ENCODE results near the gene CCNH. TPM values are rescaled to one million over a fixed set of nuclear protein-coding genes. Genes with fewer than 3 reads are reported as not detected.

Gene CCNH
- total and polyA plus RNA-seq, 3 experiments from 2014 or later = 51.4 to 62.2 (median 57.5) TPM

DNA sequence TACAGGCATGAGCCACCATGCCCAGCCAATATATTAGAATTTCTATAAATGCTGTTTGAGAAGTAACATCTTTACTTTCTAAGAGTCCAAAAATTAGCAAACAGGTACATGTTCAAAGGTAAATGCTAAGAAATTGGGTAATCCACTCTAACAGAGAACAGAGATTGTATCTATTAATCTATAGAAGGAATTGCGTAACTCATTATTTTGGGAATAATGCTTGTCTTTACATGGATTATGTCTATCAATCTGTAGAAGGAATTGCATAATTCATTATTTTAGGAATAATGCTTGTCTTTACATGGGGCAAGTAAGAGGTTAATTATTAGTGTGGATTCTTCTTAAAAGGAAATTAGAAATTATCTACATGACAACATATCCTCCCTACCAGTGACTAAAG, 30.5 kb downstream of the CCNH start:
- H3K9me3 ChIP-seq (ENCODE audit: low read length) = no peaks in the 10 kb centered on the region
- no peaks in the 10 kb centered on the region for H3K4me1 ChIP-seq (ENCODE audit: insufficient read depth, low read length)
- peaks cover 0 to 73% (median 15%) of the 10 kb centered on the region in 3 donors for H3K36me3 Mint-ChIP-seq
- no peaks in the 10 kb centered on the region for H3K9me3 Mint-ChIP-seq
- H3K36me3 ChIP-seq (ENCODE audit: insufficient read depth, low read length) = peaks cover 33% of the 10 kb centered on the region
- H3K27me3 Mint-ChIP-seq = no peaks in the 10 kb centered on the region
- CTCF ChIA-PET = no interaction called here
- DNase-seq = no peak
- no peak overlapping the region for H3K27ac ChIP-seq (ENCODE audit: low read depth, low read length)
- H3K27ac Mint-ChIP-seq = no peak overlapping the region
- POLR2A ChIA-PET = no interaction called here
- H3K4me1 Mint-ChIP-seq = peaks cover 7 to 34% (median 21%) of the 10 kb centered on the region in 3 donors
- H3K4me3 ChIP-seq (ENCODE audit: low read length) = no peak overlapping the region
- H3K4me3 Mint-ChIP-seq = no peak overlapping the region
- H3K27me3 ChIP-seq (ENCODE audit: insufficient read depth, low read length, poor library complexity, severe bottlenecking) = no peaks in the 10 kb centered on the region

- H3K36me3 ChIP-seq (ENCODE audit: insufficient read depth, low read length) = peaks cover 6% of the 10 kb centered on the region
- Mint-ChIP-seq H3K4me1 (peaks cover 5 to 30% (median 17%) of the 10 kb centered on the region in 3 donors), H3K36me3 (peaks cover 0 to 67% (median 12%) of the 10 kb centered on the region in 3 donors), H3K27me3 (no peaks in the 10 kb centered on the region), H3K9me3 (no peaks in the 10 kb centered on the region), H3K27ac (peak overlapping the region in 6 of 8 donors; percentile 2 to 58 (median 34)), H3K4me3 (no peak overlapping the region)
- no peak for DNase-seq
- no peak overlapping the region for H3K27ac ChIP-seq (ENCODE audit: low read depth, low read length)
- POLR2A ChIA-PET = no interaction called here
- H3K9me3 ChIP-seq (ENCODE audit: low read length) = no peaks in the 10 kb centered on the region
- no peaks in the 10 kb centered on the region for H3K4me1 ChIP-seq (ENCODE audit: insufficient read depth, low read length)
- no peaks in the 10 kb centered on the region for H3K27me3 ChIP-seq (ENCODE audit: insufficient read depth, low read length, poor library complexity, severe bottlenecking)
- CTCF ChIA-PET = no interaction called here
- no peak overlapping the region for H3K4me3 ChIP-seq (ENCODE audit: low read length)
These were observed 40.0 kb downstream of the CCNH start for GRCh38 chr5:87372705-87373104.

- DNase-seq = no peak
- peaks cover 15 to 29% (median 29%) of the 10 kb centered on the region in 3 donors for H3K4me1 Mint-ChIP-seq
- H3K4me3 ChIP-seq (ENCODE audit: low read length) = no peak overlapping the region
- H3K27me3 ChIP-seq (ENCODE audit: insufficient read depth, low read length, poor library complexity, severe bottlenecking) = no peaks in the 10 kb centered on the region
- no peaks in the 10 kb centered on the region for H3K9me3 Mint-ChIP-seq
- peaks cover 0 to 64% (median 9%) of the 10 kb centered on the region in 3 donors for H3K36me3 Mint-ChIP-seq
- no peaks in the 10 kb centered on the region for H3K36me3 ChIP-seq (ENCODE audit: insufficient read depth, low read length)
- POLR2A ChIA-PET = no interaction called here
- peak overlapping the region in 1 of 8 donors; percentile 65 for H3K27ac Mint-ChIP-seq
- no peak overlapping the region for H3K27ac ChIP-seq (ENCODE audit: low read depth, low read length)
- H3K4me3 Mint-ChIP-seq = no peak overlapping the region
- H3K9me3 ChIP-seq (ENCODE audit: low read length) = no peaks in the 10 kb centered on the region
- peaks cover 4% of the 10 kb centered on the region for H3K4me1 ChIP-seq (ENCODE audit: insufficient read depth, low read length)
- CTCF ChIA-PET = interaction anchor here (1.3 kb wide), 1 partner anchor 299 kb away, joined by 3 read pairs; no protein-coding TSS in a partner anchor
- H3K27me3 Mint-ChIP-seq = no peaks in the 10 kb centered on the region
These were observed 43.3 kb downstream of the CCNH start for GRCh38 chr5:87369431-87369830.

DNA sequence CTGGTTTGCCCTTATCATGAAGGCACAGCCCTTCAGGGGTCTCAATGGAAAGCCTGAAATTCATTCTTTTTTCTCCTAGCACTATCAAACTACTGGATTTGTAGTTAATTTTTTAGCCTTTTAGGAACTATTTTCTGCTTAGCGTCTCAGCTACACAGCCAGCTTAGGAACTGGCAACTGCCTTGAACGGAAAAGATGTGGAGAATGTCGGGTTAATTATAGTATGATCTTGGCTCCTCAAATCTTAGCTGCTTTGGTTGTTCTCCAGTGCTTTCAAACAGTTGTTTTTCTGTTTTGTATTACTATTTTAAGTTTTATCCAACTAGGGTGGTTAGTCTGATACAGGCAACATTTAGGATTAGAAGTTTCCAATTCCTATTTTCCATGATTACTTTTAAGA, 44.1 kb downstream of the CCNH start:
- peak overlapping the region in 3 of 8 donors; percentile 25 to 65 (median 57) for H3K27ac Mint-ChIP-seq
- H3K36me3 ChIP-seq (ENCODE audit: insufficient read depth, low read length) = no peaks in the 10 kb centered on the region
- H3K4me3 Mint-ChIP-seq = no peak overlapping the region
- no peak overlapping the region for H3K27ac ChIP-seq (ENCODE audit: low read depth, low read length)
- H3K9me3 Mint-ChIP-seq = no peaks in the 10 kb centered on the region
- no peaks in the 10 kb centered on the region for H3K27me3 ChIP-seq (ENCODE audit: insufficient read depth, low read length, poor library complexity, severe bottlenecking)
- no peak overlapping the region for H3K4me3 ChIP-seq (ENCODE audit: low read length)
- peaks cover 15 to 32% (median 30%) of the 10 kb centered on the region in 3 donors for H3K4me1 Mint-ChIP-seq
- no peaks in the 10 kb centered on the region for H3K27me3 Mint-ChIP-seq
- ChIA-PET CTCF (no interaction called here), POLR2A (no interaction called here)
- H3K36me3 Mint-ChIP-seq = peaks cover 0 to 69% (median 9%) of the 10 kb centered on the region in 3 donors
- H3K4me1 ChIP-seq (ENCODE audit: insufficient read depth, low read length) = peaks cover 4% of the 10 kb centered on the region
- no peaks in the 10 kb centered on the region for H3K9me3 ChIP-seq (ENCODE audit: low read length)
- no peak for DNase-seq

- Histone ChIP-seq H3K27me3 (ENCODE audit: insufficient read depth, low read length, poor library complexity, severe bottlenecking) (no peaks in the 10 kb centered on the region), H3K27ac (ENCODE audit: low read depth, low read length) (no peak overlapping the region), H3K9me3 (ENCODE audit: low read length) (no peaks in the 10 kb centered on the region), H3K4me1 (ENCODE audit: insufficient read depth, low read length) (peaks cover 4% of the 10 kb centered on the region), H3K4me3 (ENCODE audit: low read length) (no peak overlapping the region), H3K36me3 (ENCODE audit: insufficient read depth, low read length) (peaks cover 4% of the 10 kb centered on the region)
- Mint-ChIP-seq H3K4me1 (peaks cover 15 to 34% (median 23%) of the 10 kb centered on the region in 3 donors), H3K36me3 (peaks cover 0 to 63% (median 4%) of the 10 kb centered on the region in 3 donors), H3K27me3 (no peaks in the 10 kb centered on the region), H3K4me3 (no peak overlapping the region), H3K9me3 (no peaks in the 10 kb centered on the region), H3K27ac (peak overlapping the region in 1 of 8 donors; percentile 66)
- no peak for DNase-seq
- ChIA-PET CTCF (no interaction called here), POLR2A (no interaction called here)
These were observed 45.5 kb downstream of the CCNH start for GRCh38 chr5:87367243-87367642.

GRCh38 chr5:87361536-87362213, 51.1 kb downstream of the CCNH start:
- Histone ChIP-seq H3K9me3 (ENCODE audit: low read length) (no peaks in the 10 kb centered on the region), H3K27ac (ENCODE audit: low read depth, low read length) (no peak overlapping the region), H3K4me3 (ENCODE audit: low read length) (no peak overlapping the region), H3K36me3 (ENCODE audit: insufficient read depth, low read length) (peaks cover 4% of the 10 kb centered on the region), H3K27me3 (ENCODE audit: insufficient read depth, low read length, poor library complexity, severe bottlenecking) (no peaks in the 10 kb centered on the region), H3K4me1 (ENCODE audit: insufficient read depth, low read length) (peaks cover 10% of the 10 kb centered on the region)
- peaks cover 0 to 59% (median 10%) of the 10 kb centered on the region in 3 donors for H3K36me3 Mint-ChIP-seq
- ChIA-PET POLR2A (no interaction called here), CTCF (no interaction called here)
- H3K9me3 Mint-ChIP-seq = no peaks in the 10 kb centered on the region
- peaks cover 27 to 35% (median 32%) of the 10 kb centered on the region in 3 donors for H3K4me1 Mint-ChIP-seq
- peak overlapping the region in 3 of 8 donors; percentile 15 to 41 (median 36) for H3K27ac Mint-ChIP-seq
- H3K27me3 Mint-ChIP-seq = no peaks in the 10 kb centered on the region
- H3K4me3 Mint-ChIP-seq = no peak overlapping the region
- no peak for DNase-seq

DNA sequence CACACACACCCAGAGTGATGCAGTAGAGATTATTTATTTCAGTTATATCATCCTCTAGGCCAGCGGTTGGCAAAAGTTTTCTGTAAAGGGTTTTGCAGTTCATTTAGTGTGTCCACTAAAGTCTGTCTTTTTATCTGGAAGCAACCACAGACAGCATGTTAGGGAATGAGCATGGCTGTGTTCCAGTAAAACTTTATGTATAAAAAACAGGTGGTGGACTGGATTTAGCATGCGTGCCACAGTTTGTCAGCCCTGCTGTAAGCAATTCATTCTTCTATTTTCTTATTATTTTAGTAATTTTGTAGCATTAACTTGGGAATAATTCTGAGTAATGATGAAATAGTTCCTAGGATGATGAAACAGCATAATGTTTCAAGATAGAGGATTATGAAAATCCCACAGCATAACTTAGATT, 51.7 kb downstream of the CCNH start:
- H3K4me3 Mint-ChIP-seq = no peak overlapping the region
- H3K4me1 ChIP-seq (ENCODE audit: insufficient read depth, low read length) = peaks cover 10% of the 10 kb centered on the region
- peaks cover 0 to 59% (median 8%) of the 10 kb centered on the region in 3 donors for H3K36me3 Mint-ChIP-seq
- H3K9me3 Mint-ChIP-seq = no peaks in the 10 kb centered on the region
- peaks cover 4% of the 10 kb centered on the region for H3K36me3 ChIP-seq (ENCODE audit: insufficient read depth, low read length)
- ChIA-PET CTCF (no interaction called here), POLR2A (no interaction called here)
- H3K27ac Mint-ChIP-seq = peak overlapping the region in 2 of 8 donors; percentile 38 to 54
- H3K4me3 ChIP-seq (ENCODE audit: low read length) = no peak overlapping the region
- H3K27me3 Mint-ChIP-seq = no peaks in the 10 kb centered on the region
- no peak overlapping the region for H3K27ac ChIP-seq (ENCODE audit: low read depth, low read length)
- no peak for DNase-seq
- H3K4me1 Mint-ChIP-seq = peaks cover 26 to 36% (median 28%) of the 10 kb centered on the region in 3 donors
- no peaks in the 10 kb centered on the region for H3K27me3 ChIP-seq (ENCODE audit: insufficient read depth, low read length, poor library complexity, severe bottlenecking)
- H3K9me3 ChIP-seq (ENCODE audit: low read length) = no peaks in the 10 kb centered on the region

GRCh38 chr5:87360132-87360531, 52.6 kb downstream of the CCNH start:
- Mint-ChIP-seq H3K9me3 (no peaks in the 10 kb centered on the region), H3K4me3 (no peak overlapping the region), H3K27ac (no peak overlapping the region), H3K27me3 (no peaks in the 10 kb centered on the region), H3K36me3 (peaks cover 0 to 62% (median 14%) of the 10 kb centered on the region in 3 donors), H3K4me1 (peaks cover 31 to 42% (median 31%) of the 10 kb centered on the region in 3 donors)
- ChIA-PET CTCF (interaction anchor here (1.1 kb wide), 1 partner anchor 40 kb away, joined by 3 read pairs; no protein-coding TSS in a partner anchor), POLR2A (no interaction called here)
- no peaks in the 10 kb centered on the region for H3K27me3 ChIP-seq (ENCODE audit: insufficient read depth, low read length, poor library complexity, severe bottlenecking)
- no peak overlapping the region for H3K4me3 ChIP-seq (ENCODE audit: low read length)
- H3K9me3 ChIP-seq (ENCODE audit: low read length) = no peaks in the 10 kb centered on the region
- peaks cover 4% of the 10 kb centered on the region for H3K36me3 ChIP-seq (ENCODE audit: insufficient read depth, low read length)
- DNase-seq = no peak
- H3K27ac ChIP-seq (ENCODE audit: low read depth, low read length) = no peak overlapping the region
- H3K4me1 ChIP-seq (ENCODE audit: insufficient read depth, low read length) = peaks cover 10% of the 10 kb centered on the region

Data from CD8-positive, alpha-beta memory T cell (primary cell).